ENCODE results near the gene RBM33.

Gene RBM33

DNA sequence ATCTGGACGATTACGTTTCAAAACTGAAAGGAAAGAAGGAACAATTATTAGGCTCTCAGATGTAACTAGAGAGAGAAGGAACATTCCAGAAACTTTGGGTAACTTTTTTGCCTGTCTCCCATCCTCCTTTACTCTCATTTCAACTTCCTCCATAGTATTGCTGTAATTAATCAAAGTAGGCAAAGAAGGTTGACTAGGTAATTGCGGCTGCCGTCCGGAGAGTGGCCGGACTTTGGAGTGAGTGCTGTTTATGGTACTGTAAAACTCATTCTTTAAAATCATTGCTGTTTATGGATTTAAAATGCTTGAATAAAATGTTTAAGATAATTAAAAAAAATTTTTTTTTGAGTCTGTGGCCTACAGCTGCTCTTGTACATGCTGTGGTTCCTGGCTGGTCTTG is 56.4 kb downstream of the RBM33 start:
- DNase-seq: no peak
- Histone ChIP-seq H3K27me3 (replicated peaks) (no peaks in the 10 kb centered on the region), H3K4me3 (ENCODE audit: low read depth, low read length) (no peak overlapping the region), H3K27ac (no peak overlapping the region), H3K36me3 (replicated peaks) (peaks cover 7% of the 10 kb centered on the region)
- TF ChIP-seq CTCF (IDR thresholded peaks at IDR 0.05; ENCODE audit: low read depth, low read length, missing control alignments): no peak
- in situ Hi-C loops (cut with HindIII; ENCODE audit: low pct_ligation_motif_present, low sequenced_read_pairs): no loop called here

DNA sequence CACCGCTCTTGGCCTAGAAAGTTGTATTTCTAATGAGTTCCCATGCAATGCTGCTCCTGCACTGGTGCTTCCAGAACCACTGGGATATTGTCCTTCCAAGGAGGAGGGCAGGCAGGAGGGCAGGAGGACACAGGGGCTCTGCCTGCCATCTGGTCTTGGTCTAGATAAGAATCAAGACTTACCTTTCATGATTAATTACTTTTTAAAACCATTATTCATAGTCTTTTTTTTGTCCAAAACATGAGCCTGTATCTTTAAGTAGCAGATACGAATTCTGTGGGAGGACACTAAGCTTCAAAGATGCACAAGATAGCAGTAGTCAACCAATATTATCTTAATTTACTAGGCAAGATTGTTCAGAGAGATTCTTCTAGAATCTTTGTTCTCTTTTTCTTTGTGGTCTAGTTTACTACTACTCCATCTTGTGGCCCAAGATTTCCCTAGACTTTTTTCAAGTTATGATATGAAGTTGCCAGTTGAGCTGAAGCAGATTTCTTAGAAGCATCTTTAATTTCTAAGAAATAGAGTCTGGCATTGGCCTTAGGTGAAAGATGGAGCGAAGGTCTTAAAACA is 57.6 kb downstream of the RBM33 start:
- H3K36me3 ChIP-seq (replicated peaks): peaks cover 15% of the 10 kb centered on the region
- no peak overlapping the region for H3K27ac ChIP-seq
- in situ Hi-C loops (cut with HindIII; ENCODE audit: low pct_ligation_motif_present, low sequenced_read_pairs): no loop called here
- H3K27me3 ChIP-seq (replicated peaks): no peaks in the 10 kb centered on the region
- no peak for DNase-seq
- no peak for TF ChIP-seq CTCF (IDR thresholded peaks at IDR 0.05; ENCODE audit: low read depth, low read length, missing control alignments)
- H3K4me3 ChIP-seq (ENCODE audit: low read depth, low read length): no peak overlapping the region

- DNase-seq: peak; percentile 18
- in situ Hi-C loops (cut with HindIII; ENCODE audit: low pct_ligation_motif_present, low sequenced_read_pairs): no loop called here
- Histone ChIP-seq H3K27ac (no peak overlapping the region), H3K36me3 (replicated peaks) (peaks cover 17% of the 10 kb centered on the region), H3K4me3 (ENCODE audit: low read depth, low read length) (no peak overlapping the region), H3K27me3 (replicated peaks) (no peaks in the 10 kb centered on the region)
- no peak for TF ChIP-seq CTCF (IDR thresholded peaks at IDR 0.05; ENCODE audit: low read depth, low read length, missing control alignments)
These were observed 58.2 kb downstream of the RBM33 start for GRCh38 chr7:155702616-155703015.

GRCh38 chr7:155705623-155706360 is 61.3 kb downstream of the RBM33 start:
- Histone ChIP-seq H3K27ac (no peak overlapping the region), H3K27me3 (replicated peaks) (no peaks in the 10 kb centered on the region), H3K36me3 (replicated peaks) (peaks cover 37% of the 10 kb centered on the region), H3K4me3 (ENCODE audit: low read depth, low read length) (no peak overlapping the region)
- no peak for DNase-seq
- TF ChIP-seq CTCF (IDR thresholded peaks at IDR 0.05; ENCODE audit: low read depth, low read length, missing control alignments): no peak
- in situ Hi-C loops (cut with HindIII; ENCODE audit: low pct_ligation_motif_present, low sequenced_read_pairs): no loop called here

GRCh38 chr7:155706376-155706775 is 61.9 kb downstream of the RBM33 start:
- peaks cover 37% of the 10 kb centered on the region for H3K36me3 ChIP-seq (replicated peaks)
- no peak for DNase-seq
- in situ Hi-C loops (cut with HindIII; ENCODE audit: low pct_ligation_motif_present, low sequenced_read_pairs): no loop called here

More at GRCh38 chr7:155706376-155706775, 61.9 kb downstream of the RBM33 start:
- Histone ChIP-seq H3K27ac (no peak overlapping the region), H3K27me3 (replicated peaks) (no peaks in the 10 kb centered on the region), H3K4me3 (ENCODE audit: low read depth, low read length) (no peak overlapping the region)
- no peak for TF ChIP-seq CTCF (IDR thresholded peaks at IDR 0.05; ENCODE audit: low read depth, low read length, missing control alignments)
